ENCODE data around the gene STX7. TPM values are rescaled to one million over a fixed set of nuclear protein-coding genes. Genes with fewer than 3 reads are reported as not detected.

The STX7 gene
- total and polyA plus RNA-seq, 8 donors, result 8.6 to 39.3 (median 30.3) TPM

DNA sequence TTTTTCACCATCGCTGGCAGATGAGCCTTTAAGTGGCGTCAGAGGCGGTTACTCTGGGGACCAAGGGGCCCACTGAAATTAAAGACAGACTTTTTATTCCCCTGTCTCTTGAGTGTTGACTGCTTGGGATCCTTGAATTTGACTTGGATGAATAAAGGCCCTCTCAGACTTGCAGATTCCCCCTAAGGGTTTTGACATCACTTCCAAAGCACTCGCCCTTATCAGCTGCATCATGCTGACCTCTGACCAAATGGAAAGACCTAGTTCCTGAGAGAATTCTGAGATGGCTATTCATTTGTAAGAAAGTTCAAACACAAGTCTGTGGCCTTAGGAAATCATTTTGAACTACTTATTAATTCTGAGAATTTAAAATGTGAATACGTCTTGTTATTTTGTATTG, 98.2 kb downstream of the STX7 start:
- WGBS, 5 donors, result 76 to 92% (median 84%) methylated on average over 5 of the region's 5 CpGs
- H3K27ac ChIP-seq, result no peak overlapping the region
- no peak overlapping the region for H3K4me3 ChIP-seq
- no peaks in the 10 kb centered on the region for H3K27me3 ChIP-seq
- H3K36me3 ChIP-seq, result no peaks in the 10 kb centered on the region
- intact Hi-C loops (cut with DNase I; ENCODE audit: low total_unique reads), result no loop called here
- DNase-seq, result no peak
- TF ChIP-seq POLR2A (IDR thresholded peaks at IDR 0.05), result no peak
- TF ChIP-seq EP300 (IDR thresholded peaks at IDR 0.05), result no peak
- TF ChIP-seq POLR2AphosphoS5 (IDR thresholded peaks at IDR 0.05), result no peak
- TF ChIP-seq CTCF (IDR thresholded peaks at IDR 0.05), result no peak
- H3K9me3 ChIP-seq, result peaks cover 0 to 12% (median 2%) of the 10 kb centered on the region in 4 donors
- no peaks in the 10 kb centered on the region for H3K4me1 ChIP-seq

DNA sequence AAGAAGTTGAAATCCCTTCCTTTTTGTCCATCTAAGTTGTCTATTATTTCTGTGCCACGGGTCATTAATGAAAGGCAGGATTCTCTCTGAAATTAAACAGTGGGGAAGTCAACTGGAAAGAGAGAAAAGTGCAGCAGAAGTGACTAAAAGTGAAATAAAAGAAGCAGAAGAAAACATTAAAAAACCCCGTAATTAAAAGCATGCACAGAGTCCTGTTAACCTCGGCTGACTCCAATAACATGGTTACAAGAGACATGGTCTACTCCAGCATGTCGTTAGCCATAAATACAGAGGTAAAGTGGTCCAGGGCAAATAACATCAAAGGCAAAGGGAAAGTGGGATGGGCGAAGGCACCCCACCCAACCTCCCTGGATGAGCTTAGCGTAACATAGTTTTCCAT, 98.6 kb downstream of the STX7 start:
- TF ChIP-seq POLR2AphosphoS5 (IDR thresholded peaks at IDR 0.05), result no peak
- TF ChIP-seq EP300 (IDR thresholded peaks at IDR 0.05), result no peak
- TF ChIP-seq CTCF (IDR thresholded peaks at IDR 0.05), result no peak
- TF ChIP-seq POLR2A (IDR thresholded peaks at IDR 0.05), result no peak

GRCh38 chr6:132413499-132413802, 99.5 kb downstream of the STX7 start:
- WGBS, 5 donors, result 33 to 74% (median 67%) methylated on average over 1 of the region's 1 CpG

More for the DNA sequence above, 98.6 kb downstream of the STX7 start:
- Histone ChIP-seq H3K9me3 (peaks cover 0 to 12% (median 2%) of the 10 kb centered on the region in 4 donors), H3K27me3 (no peaks in the 10 kb centered on the region), H3K27ac (no peak overlapping the region), H3K4me3 (no peak overlapping the region), H3K4me1 (no peaks in the 10 kb centered on the region), H3K36me3 (no peaks in the 10 kb centered on the region)
- DNase-seq, result no peak
- intact Hi-C loops (cut with DNase I; ENCODE audit: low total_unique reads), result no loop called here
- WGBS, 5 donors, result 66 to 88% (median 84%) methylated on average over 6 of the region's 6 CpGs

DNA sequence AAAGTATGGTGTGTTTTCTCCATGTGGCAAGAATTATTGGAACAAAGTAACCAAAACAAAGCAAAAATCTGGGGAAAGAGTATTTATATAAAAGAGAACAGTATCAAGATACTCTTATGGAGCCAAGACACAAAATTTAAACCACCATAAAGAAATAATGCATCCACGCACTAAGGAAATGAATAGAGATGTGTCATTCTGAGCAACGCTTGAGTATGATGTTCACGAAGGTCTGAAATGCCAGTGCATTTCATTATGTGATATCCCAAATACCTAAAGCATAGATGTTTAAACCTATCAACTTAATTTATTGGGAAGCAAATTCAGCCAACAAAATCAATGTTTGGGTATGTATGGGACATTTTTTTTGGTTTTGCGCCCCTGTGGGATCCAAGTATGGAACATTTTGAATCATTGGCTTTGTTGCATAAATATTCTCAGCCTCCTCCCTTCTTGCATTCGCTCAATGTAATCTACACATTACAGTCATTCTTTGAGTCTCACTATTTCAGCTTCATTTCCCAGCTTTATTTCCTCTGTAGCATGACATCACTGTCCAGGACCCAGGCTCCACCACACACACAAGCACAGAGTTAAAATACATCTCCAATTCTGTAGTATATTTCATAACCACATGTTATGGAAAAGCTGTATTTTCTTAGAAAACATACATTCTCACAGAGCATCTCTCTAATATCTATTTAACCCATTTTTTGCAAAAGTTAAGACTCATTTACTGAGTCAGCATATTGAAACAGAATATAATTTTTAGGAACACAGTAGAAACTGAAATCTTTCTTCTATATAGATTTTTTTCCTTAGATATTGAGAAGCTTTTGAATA, 100.0 kb downstream of the STX7 start:
- H3K9me3 ChIP-seq, result peaks cover 0 to 12% (median 2%) of the 10 kb centered on the region in 4 donors
- intact Hi-C loops (cut with DNase I; ENCODE audit: low total_unique reads), result no loop called here
- H3K27ac ChIP-seq, result no peak overlapping the region
- 87 to 91% (median 89%) methylated on average over 5 of the region's 5 CpGs for WGBS, 5 donors
- DNase-seq, result no peak
- no peak overlapping the region for H3K4me3 ChIP-seq
- TF ChIP-seq CTCF (IDR thresholded peaks at IDR 0.05), result no peak
- no peak for TF ChIP-seq POLR2A (IDR thresholded peaks at IDR 0.05)
- TF ChIP-seq POLR2AphosphoS5 (IDR thresholded peaks at IDR 0.05), result no peak
- TF ChIP-seq EP300 (IDR thresholded peaks at IDR 0.05), result no peak
- H3K4me1 ChIP-seq, result no peaks in the 10 kb centered on the region
- H3K27me3 ChIP-seq, result no peaks in the 10 kb centered on the region
- no peaks in the 10 kb centered on the region for H3K36me3 ChIP-seq

More at GRCh38 chr6:132413499-132413802, 99.5 kb downstream of the STX7 start:
- no peak for DNase-seq
- Histone ChIP-seq H3K9me3 (peaks cover 0 to 12% (median 2%) of the 10 kb centered on the region in 4 donors), H3K4me1 (no peaks in the 10 kb centered on the region), H3K27me3 (no peaks in the 10 kb centered on the region), H3K36me3 (no peaks in the 10 kb centered on the region), H3K27ac (no peak overlapping the region), H3K4me3 (no peak overlapping the region)
- intact Hi-C loops (cut with DNase I; ENCODE audit: low total_unique reads), result no loop called here
- TF ChIP-seq EP300 (IDR thresholded peaks at IDR 0.05) (no peak), CTCF (IDR thresholded peaks at IDR 0.05) (no peak), POLR2A (IDR thresholded peaks at IDR 0.05) (no peak), POLR2AphosphoS5 (IDR thresholded peaks at IDR 0.05) (no peak)

All from stomach (tissue), 9 donors.